Lower leg skin (tissue), 4 donors: Measurements from ENCODE around the gene NOG. TPM values are rescaled to one million over a fixed set of nuclear protein-coding genes. Genes with fewer than 3 reads are reported as not detected.

ENCODE experiments used
- DNase-seq, 2 donors: peaks; one replicate each; pipeline ENCODE4 v3.0.0-alpha.2; 2019; ENCODE audit warnings: low spot score in 2 of 2
- H3K4me3 ChIP-seq: fragments of 200-600 bp; sonication (generic); 2 replicates; pipeline ENCODE4 v1.5.1; 2017; ENCODE audit warnings: mild to moderate bottlenecking, low read depth; ENCODE audit not compliant: poor library complexity, severe bottlenecking
- POLR2A ChIP-seq, 2 donors: fragments of 450-650 bp; IDR thresholded peaks; one replicate each; pipeline ENCODE4 v1.6.1; 2016 to 2017; ENCODE audit warnings: antibody characterized with exemption in 2 of 2, mild to moderate bottlenecking in 1 of 2, moderate library complexity in 1 of 2
- WGBS, 2 donors: methylation state at CpG; one replicate each; pipeline ENCODE4 v1.1.5; 2018; 5-methylcytosine and 5-hydroxymethylcytosine counted together
- intact Hi-C: fragments of 100-400 bp; cut with DNase I; formaldehyde crosslinking; loops from one replicate; pipeline ENCODE4 v1.15.0; 2023; ENCODE audit warnings: low total_unique reads
- total RNA-seq, 4 donors: library from RNA; depleted of rRNA; stranded (reverse); fragments of >200 nt; gene quantifications; one replicate each; pipeline ENCODE4 v1.1.0, GENCODE V29; 2016
- TF ChIP-seq, protein P1 (sequence below), 3 donors: fragments of 450-650 bp; IDR thresholded peaks; one replicate each; pipeline ENCODE4 v1.5.1; 2016; ENCODE audit warnings: antibody characterized with exemption in 3 of 3, mild to moderate bottlenecking in 3 of 3, moderate library complexity in 2 of 3

The NOG gene
- under 1 TPM in 3 of 4 donors, not detected in 1; 0.30 to 0.78 (median 0.52) TPM for total RNA-seq

GRCh38 chr17:56593646-56594319 lies at the start of gene NOG:
Gene NOG (plus strand): TSS chr17:56593699. CDS start chr17:56594224, 525 bp downstream.
- 1% methylated on average over 40 to 45 of the region's 85 CpGs for WGBS, 2 donors
- peak in 1 of 2 donors; percentile 88 for DNase-seq
- intact Hi-C loops = loop anchor here (5.0 kb wide), 1 partner anchor 124 kb away; no protein-coding TSS in a partner anchor
- TF ChIP-seq POLR2A (IDR thresholded peaks at IDR 0.05) = no peak
- TF ChIP-seq, protein P1, sequence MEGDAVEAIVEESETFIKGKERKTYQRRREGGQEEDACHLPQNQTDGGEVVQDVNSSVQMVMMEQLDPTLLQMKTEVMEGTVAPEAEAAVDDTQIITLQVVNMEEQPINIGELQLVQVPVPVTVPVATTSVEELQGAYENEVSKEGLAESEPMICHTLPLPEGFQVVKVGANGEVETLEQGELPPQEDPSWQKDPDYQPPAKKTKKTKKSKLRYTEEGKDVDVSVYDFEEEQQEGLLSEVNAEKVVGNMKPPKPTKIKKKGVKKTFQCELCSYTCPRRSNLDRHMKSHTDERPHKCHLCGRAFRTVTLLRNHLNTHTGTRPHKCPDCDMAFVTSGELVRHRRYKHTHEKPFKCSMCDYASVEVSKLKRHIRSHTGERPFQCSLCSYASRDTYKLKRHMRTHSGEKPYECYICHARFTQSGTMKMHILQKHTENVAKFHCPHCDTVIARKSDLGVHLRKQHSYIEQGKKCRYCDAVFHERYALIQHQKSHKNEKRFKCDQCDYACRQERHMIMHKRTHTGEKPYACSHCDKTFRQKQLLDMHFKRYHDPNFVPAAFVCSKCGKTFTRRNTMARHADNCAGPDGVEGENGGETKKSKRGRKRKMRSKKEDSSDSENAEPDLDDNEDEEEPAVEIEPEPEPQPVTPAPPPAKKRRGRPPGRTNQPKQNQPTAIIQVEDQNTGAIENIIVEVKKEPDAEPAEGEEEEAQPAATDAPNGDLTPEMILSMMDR (IDR thresholded peaks at IDR 0.05) = no peak
- peak within 1 kb of the TSS; percentile 27 for H3K4me3 ChIP-seq

DNA sequence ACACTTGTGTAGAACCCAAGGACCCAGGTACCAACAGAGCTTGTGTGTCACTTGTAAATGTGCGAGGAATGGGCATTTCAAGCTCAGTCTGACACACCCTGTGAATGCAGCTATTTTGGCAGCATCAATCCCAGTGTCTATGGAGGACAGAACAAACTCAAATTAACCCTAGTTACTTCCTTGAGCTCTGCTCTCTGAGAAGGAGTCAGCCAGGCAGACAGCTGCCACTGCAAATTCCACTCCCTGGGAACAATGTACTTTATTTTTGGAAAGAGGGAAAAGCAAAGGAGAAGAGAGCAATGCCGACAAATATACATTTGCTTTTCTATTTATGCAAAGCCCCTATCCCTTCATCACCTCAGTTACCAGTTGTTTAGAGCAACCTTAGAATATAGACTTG lies 48.4 kb upstream of the NOG start:
- DNase-seq = no peak
- 57% methylated on average over 2 of the region's 2 CpGs for WGBS, 2 donors
- no peak overlapping the region for H3K4me3 ChIP-seq
- intact Hi-C loops = no loop called here
- TF ChIP-seq POLR2A (IDR thresholded peaks at IDR 0.05) = no peak
- TF ChIP-seq, protein P1 (IDR thresholded peaks at IDR 0.05) = no peak

DNA sequence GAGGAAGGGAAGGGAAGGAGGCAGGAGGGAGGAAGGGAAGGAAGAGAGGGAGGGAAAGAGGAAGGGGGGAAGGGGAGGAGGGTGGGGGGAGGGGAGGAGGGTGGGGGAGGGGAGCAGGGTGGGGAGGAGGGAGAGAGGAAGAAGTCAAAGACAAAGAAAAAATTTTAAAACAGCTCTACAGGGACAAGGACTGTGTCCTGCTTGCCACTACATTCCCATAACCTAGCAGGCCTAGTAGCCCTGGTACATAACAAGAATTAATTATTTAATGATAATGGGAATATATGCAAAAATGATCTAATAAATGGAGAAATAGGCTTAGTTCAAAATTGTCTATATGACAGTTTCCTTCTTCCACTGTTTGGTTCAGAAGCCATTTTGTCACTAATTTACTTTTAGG lies 47.6 kb upstream of the NOG start:
- TF ChIP-seq, protein P1 (IDR thresholded peaks at IDR 0.05) = no peak
- no peak for TF ChIP-seq POLR2A (IDR thresholded peaks at IDR 0.05)
- H3K4me3 ChIP-seq = no peak overlapping the region
- intact Hi-C loops = no loop called here
- no peak for DNase-seq

GRCh38 chr17:56548661-56549060 lies 44.8 kb upstream of the NOG start:
- no peak for TF ChIP-seq POLR2A (IDR thresholded peaks at IDR 0.05)
- TF ChIP-seq, protein P1 (IDR thresholded peaks at IDR 0.05) = no peak
- no peak for DNase-seq
- no peak overlapping the region for H3K4me3 ChIP-seq
- WGBS, 2 donors = 82 to 86% methylated on average over 4 of the region's 4 CpGs
- intact Hi-C loops = no loop called here

DNA sequence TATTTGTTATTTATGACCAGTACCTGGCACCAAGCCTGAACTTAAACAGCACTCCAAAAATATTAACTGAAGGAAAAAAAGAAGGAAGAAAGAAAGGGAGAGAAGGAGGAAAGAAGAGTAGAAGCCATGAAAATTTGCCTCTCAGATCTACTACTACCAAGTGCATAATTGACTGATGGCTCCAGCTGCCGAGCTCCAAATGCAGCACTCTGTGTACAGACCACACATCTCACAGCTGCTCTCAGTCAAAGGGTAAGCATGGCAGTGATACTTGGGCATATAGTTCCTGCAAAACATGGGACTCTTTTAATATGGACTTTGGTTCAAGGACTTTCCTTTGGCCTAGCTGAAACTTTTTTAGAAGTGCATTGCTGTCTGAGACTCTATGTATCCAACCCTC lies 44.0 kb upstream of the NOG start:
- TF ChIP-seq, protein P1 (IDR thresholded peaks at IDR 0.05) = no peak
- H3K4me3 ChIP-seq = no peak overlapping the region
- intact Hi-C loops = no loop called here
- no peak for DNase-seq
- WGBS, 2 donors = 68 to 73% methylated on average over 1 of the region's 1 CpG

GRCh38 chr17:56557682-56558081 lies 35.8 kb upstream of the NOG start:
- intact Hi-C loops = no loop called here
- no peak for DNase-seq
- H3K4me3 ChIP-seq = no peak overlapping the region
- no peak for TF ChIP-seq POLR2A (IDR thresholded peaks at IDR 0.05)
- TF ChIP-seq, protein P1 (IDR thresholded peaks at IDR 0.05) = no peak
- whole genome bisulfite sequencing, 2 donors = 66 to 67% methylated on average over 8 of the region's 8 CpGs
